Measurements from ENCODE around the gene SULT1B1.

GRCh38 chr4:69765751-69766150 is 5.3 kb upstream of the SULT1B1 start:
- TF ChIP-seq EZH2phosphoT487 (IDR thresholded peaks at IDR 0.05; ENCODE audit: low read depth), result no peak
- TF ChIP-seq, protein P1, sequence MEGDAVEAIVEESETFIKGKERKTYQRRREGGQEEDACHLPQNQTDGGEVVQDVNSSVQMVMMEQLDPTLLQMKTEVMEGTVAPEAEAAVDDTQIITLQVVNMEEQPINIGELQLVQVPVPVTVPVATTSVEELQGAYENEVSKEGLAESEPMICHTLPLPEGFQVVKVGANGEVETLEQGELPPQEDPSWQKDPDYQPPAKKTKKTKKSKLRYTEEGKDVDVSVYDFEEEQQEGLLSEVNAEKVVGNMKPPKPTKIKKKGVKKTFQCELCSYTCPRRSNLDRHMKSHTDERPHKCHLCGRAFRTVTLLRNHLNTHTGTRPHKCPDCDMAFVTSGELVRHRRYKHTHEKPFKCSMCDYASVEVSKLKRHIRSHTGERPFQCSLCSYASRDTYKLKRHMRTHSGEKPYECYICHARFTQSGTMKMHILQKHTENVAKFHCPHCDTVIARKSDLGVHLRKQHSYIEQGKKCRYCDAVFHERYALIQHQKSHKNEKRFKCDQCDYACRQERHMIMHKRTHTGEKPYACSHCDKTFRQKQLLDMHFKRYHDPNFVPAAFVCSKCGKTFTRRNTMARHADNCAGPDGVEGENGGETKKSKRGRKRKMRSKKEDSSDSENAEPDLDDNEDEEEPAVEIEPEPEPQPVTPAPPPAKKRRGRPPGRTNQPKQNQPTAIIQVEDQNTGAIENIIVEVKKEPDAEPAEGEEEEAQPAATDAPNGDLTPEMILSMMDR (IDR thresholded peaks at IDR 0.05; ENCODE audit: low read depth, low read length), result no peak

Measured in OCI-LY3 (cell line).